Subcutaneous abdominal adipose tissue (tissue), 5 donors: ENCODE data around the gene TMEM156.

ENCODE experiments used
- H3K27ac ChIP-seq: one replicate; pipeline ENCODE4 v1.7.0; 2013; ENCODE audit warnings: low read depth, mild to moderate bottlenecking, inconsistent platforms, low read length, moderate library complexity
- H3K27me3 ChIP-seq, 5 donors: one replicate each; pipeline ENCODE4 v1.7.0; 2013; ENCODE audit warnings: low read length in 5 of 5, inconsistent platforms in 1 of 5; ENCODE audit not compliant: control insufficient read depth in 5 of 5, insufficient read depth in 4 of 5
- H3K36me3 ChIP-seq, 5 donors: one replicate each; pipeline ENCODE4 v1.7.0; 2013; ENCODE audit warnings: low read length in 5 of 5; ENCODE audit not compliant: control insufficient read depth in 5 of 5, insufficient read depth in 5 of 5
- H3K4me1 ChIP-seq, 5 donors: one replicate each; pipeline ENCODE4 v1.7.0; 2013; ENCODE audit warnings: low read length in 5 of 5, mild to moderate bottlenecking in 3 of 5, moderate library complexity in 1 of 5; ENCODE audit not compliant: control insufficient read depth in 5 of 5, insufficient read depth in 5 of 5
- H3K4me3 ChIP-seq, 5 donors: one replicate each; pipeline ENCODE4 v1.7.0; 2013; ENCODE audit warnings: low read length in 5 of 5, low read depth in 1 of 5
- H3K9ac ChIP-seq, 5 donors: one replicate each; pipeline ENCODE4 v1.7.0; 2013; ENCODE audit warnings: low read length in 5 of 5, mild to moderate bottlenecking in 4 of 5, moderate library complexity in 3 of 5
- H3K9me3 ChIP-seq, 5 donors: one replicate each; pipeline ENCODE4 v1.7.0; 2013; ENCODE audit warnings: low read length in 5 of 5; ENCODE audit not compliant: control insufficient read depth in 5 of 5
- donor health status: healthy.
- donor health status: healthy.
- donor health status: healthy.
- donor health status: healthy.
- donor health status: healthy.

The TMEM156 gene

GRCh38 chr4:38924353-38924752, 107.9 kb downstream of the TMEM156 start:
- no peaks in the 10 kb centered on the region for H3K9me3 ChIP-seq
- H3K4me1 ChIP-seq, result no peaks in the 10 kb centered on the region
- no peak overlapping the region for H3K9ac ChIP-seq
- no peak overlapping the region for H3K4me3 ChIP-seq
- no peak overlapping the region for H3K27ac ChIP-seq
- peaks cover 25 to 79% (median 73%) of the 10 kb centered on the region in 5 donors for H3K36me3 ChIP-seq
- H3K27me3 ChIP-seq, result no peaks in the 10 kb centered on the region

DNA sequence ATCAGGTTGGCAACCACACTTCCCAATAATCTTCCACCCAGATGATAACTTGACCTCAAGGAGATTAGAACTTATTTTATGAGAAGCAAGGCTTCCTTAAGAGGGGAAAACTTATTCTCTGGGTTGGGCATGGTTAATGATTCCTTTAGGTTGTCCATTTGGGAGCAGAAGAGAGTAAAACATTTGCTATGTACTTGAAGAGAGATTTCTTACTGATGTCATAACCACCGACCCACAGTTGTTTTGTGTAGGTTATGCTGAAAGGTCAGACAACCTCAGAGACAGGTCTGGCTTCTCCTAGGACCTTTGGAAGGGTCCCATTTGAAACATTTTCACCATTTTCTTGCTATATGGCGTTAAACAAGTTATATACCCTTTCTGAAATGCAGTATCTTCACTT, 108.5 kb downstream of the TMEM156 start:
- Histone ChIP-seq H3K27ac (no peak overlapping the region), H3K36me3 (peaks cover 25 to 77% (median 70%) of the 10 kb centered on the region in 5 donors), H3K4me1 (no peaks in the 10 kb centered on the region), H3K4me3 (no peak overlapping the region), H3K27me3 (no peaks in the 10 kb centered on the region), H3K9me3 (no peaks in the 10 kb centered on the region), H3K9ac (no peak overlapping the region)

- Histone ChIP-seq H3K27me3 (no peaks in the 10 kb centered on the region), H3K27ac (no peak overlapping the region), H3K4me3 (no peak overlapping the region), H3K4me1 (no peaks in the 10 kb centered on the region), H3K9me3 (no peaks in the 10 kb centered on the region), H3K36me3 (peaks cover 26 to 75% (median 63%) of the 10 kb centered on the region in 5 donors), H3K9ac (no peak overlapping the region)
Observed at GRCh38 chr4:38921151-38921550, 111.1 kb downstream of the TMEM156 start.

DNA sequence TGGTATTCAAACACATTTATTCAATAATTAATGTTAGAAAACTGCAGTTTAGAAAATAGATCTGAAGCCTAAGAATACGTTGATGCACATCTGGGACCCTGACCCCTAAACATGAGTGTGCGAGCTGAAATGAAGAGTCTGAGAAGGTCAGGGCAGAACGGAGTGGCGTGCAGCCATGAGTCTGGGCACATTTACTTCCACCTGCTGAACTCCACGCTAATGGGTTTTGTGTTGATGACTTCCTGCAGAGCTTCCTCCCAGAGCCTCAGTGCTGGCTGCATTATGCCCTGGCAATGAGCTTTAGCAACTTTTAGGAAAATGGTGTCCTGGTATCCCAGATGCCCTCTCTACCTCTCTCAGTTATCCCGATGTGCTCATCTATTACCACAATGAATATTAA, 111.5 kb downstream of the TMEM156 start:
- Histone ChIP-seq H3K4me1 (no peaks in the 10 kb centered on the region), H3K36me3 (peaks cover 29 to 76% (median 64%) of the 10 kb centered on the region in 5 donors), H3K27ac (no peak overlapping the region), H3K27me3 (no peaks in the 10 kb centered on the region), H3K9me3 (no peaks in the 10 kb centered on the region), H3K4me3 (no peak overlapping the region), H3K9ac (no peak overlapping the region)

DNA sequence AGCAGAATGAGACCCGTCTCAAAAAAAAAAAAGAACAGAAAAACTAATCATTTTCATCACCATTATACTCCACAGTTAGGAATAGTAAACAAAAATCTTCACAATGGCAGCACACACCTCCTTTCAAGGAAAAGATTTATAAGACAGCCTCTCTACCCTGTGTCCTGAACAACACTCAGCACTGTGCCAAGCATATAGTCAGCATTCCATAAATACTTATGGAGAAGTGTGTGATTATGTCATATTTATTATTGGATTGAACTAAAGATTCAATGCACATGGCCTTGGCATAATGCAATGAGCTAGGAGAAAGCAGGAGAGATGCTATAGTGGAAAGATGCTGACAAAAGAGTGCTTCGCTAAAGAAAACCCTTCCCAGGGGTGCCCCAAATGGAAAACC, 112.0 kb downstream of the TMEM156 start:
- no peak overlapping the region for H3K4me3 ChIP-seq
- peaks cover 32 to 81% (median 69%) of the 10 kb centered on the region in 5 donors for H3K36me3 ChIP-seq
- no peak overlapping the region for H3K9ac ChIP-seq
- H3K4me1 ChIP-seq, result no peaks in the 10 kb centered on the region
- no peaks in the 10 kb centered on the region for H3K27me3 ChIP-seq
- H3K27ac ChIP-seq, result no peak overlapping the region
- no peaks in the 10 kb centered on the region for H3K9me3 ChIP-seq

GRCh38 chr4:38919494-38919893, 112.7 kb downstream of the TMEM156 start:
- Histone ChIP-seq H3K4me3 (no peak overlapping the region), H3K4me1 (no peaks in the 10 kb centered on the region), H3K27me3 (no peaks in the 10 kb centered on the region), H3K9me3 (no peaks in the 10 kb centered on the region), H3K36me3 (peaks cover 29 to 84% (median 72%) of the 10 kb centered on the region in 5 donors), H3K27ac (no peak overlapping the region), H3K9ac (no peak overlapping the region)

- no peaks in the 10 kb centered on the region for H3K27me3 ChIP-seq
- no peaks in the 10 kb centered on the region for H3K9me3 ChIP-seq
- no peak overlapping the region for H3K9ac ChIP-seq
- H3K4me3 ChIP-seq, result no peak overlapping the region
- H3K36me3 ChIP-seq, result peaks cover 22 to 83% (median 62%) of the 10 kb centered on the region in 5 donors
- no peak overlapping the region for H3K27ac ChIP-seq
- H3K4me1 ChIP-seq, result no peaks in the 10 kb centered on the region
Observed at GRCh38 chr4:38917481-38918025, 114.7 kb downstream of the TMEM156 start.
